Epithelial cell of prostate (primary cell): ENCODE measurements around the gene RAB11FIP4.
A peak's percentile ranks its signal among the peaks of the same experiment; 100 is the strongest.

Source experiments
- DNase-seq: peaks from one replicate; pipeline ENCODE4 v3.0.0-alpha.2; 2011; ENCODE audit warnings: low read depth, low spot score
- H3K27ac ChIP-seq: fragments of 450-650 bp; 2 replicates; pipeline ENCODE4 v1.5.1; 2017; ENCODE audit warnings: mild to moderate bottlenecking

RAB11FIP4 gene

DNA sequence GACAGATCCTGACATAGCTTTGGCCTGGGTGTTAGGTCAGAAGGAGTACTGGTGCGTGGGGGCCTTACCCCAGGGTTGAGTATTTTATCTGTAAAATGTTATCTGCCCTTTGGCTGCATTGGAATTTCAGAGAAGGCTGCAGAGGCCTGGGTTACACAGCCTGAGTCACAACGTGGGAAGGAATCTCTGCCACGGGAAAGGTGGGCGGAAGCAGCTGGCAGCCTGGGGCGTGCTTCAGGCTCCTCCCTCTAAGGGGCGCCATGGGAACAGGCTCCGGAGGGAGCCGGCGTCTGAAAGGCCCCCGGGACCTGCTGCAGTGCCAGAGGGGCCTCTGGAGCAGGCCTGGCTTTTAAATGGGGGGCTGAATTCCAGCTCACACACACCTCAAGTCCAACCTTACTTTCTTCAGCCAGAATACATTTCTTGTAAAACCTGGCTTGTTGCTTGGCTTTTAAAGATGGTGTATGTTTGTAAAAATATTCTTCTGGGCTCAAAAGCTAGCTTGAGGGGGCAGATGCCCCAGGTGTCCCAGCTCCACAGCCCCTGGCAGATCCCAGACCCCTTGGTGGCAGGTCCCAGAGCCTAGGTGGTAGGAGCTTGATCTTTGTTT lies 142.2 kb downstream of the RAB11FIP4 start:
- DNase-seq = peak; percentile 24
- H3K27ac ChIP-seq = no peak overlapping the region

DNA sequence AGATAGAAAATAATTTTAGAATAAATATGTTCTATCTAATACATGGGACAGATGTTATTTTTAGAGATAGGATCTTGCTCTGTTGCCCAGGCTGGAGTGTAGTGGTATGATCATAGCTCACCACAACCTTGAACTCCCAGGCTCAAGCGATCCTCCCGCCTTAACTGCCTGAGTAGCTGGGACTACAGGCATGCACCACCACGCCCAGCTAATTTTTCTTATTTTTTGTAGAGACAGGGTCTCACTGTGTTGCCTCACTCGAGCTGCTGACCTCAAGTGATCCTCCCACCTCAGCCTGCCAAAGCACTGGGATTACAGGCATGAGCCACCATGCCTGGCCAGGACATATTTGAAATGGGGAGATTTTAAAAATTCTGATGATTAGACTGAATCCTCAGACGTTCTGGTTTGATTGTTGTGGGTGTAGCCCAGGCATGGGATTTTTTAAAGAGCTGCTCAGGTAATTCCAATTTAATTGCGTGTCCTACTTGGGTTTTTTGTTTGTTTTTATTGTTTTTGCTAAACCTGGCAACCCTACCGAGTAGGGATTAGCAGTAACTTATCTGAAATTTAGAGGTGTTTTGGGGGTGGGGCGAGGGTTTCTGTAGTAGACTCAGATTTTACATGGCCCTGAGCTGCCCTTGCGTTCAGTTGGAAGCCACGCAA lies 142.9 kb downstream of the RAB11FIP4 start:
- no peak for DNase-seq
- H3K27ac ChIP-seq = no peak overlapping the region

DNA sequence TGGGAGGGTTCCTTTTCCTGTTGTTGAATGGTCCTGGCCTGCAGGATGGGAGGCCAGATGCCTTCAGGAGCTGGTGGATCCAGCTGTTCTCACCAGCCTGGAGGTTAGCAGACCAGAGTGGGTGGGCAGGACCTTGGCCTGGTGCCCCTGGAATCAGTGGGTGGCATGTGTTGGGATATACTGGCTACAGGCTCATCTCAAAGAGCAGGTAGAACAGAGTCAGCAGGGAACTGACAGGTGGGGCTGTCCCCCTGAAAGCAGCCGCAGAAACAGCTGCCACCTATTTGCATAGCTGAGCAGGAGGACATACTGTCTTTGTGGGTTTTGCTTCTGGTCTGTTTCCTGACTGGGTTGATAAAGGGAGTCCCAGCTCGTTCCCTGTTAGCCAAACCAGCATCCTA lies 144.1 kb downstream of the RAB11FIP4 start:
- no peak overlapping the region for H3K27ac ChIP-seq
- no peak for DNase-seq

DNA sequence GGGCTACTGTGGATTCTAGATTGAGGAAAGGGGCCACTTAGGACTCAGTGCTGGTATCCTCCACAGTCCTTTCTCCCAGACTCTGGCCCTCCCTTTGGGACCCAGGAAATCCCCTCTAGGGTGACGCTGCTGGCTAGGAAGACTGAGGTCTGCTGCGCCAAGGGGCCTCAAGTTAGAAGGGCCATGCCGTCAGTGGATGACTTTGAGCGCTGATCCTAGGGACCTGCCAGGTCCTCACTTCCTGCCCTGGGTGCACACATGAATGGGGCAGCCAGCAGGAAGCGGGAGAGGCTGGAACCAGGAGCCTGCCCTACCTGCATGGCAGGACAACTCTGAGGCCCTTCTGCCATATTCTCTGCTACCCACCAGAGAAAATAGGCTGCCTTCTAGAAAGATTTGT lies 145.0 kb downstream of the RAB11FIP4 start:
- no peak for DNase-seq
- H3K27ac ChIP-seq = no peak overlapping the region

DNA sequence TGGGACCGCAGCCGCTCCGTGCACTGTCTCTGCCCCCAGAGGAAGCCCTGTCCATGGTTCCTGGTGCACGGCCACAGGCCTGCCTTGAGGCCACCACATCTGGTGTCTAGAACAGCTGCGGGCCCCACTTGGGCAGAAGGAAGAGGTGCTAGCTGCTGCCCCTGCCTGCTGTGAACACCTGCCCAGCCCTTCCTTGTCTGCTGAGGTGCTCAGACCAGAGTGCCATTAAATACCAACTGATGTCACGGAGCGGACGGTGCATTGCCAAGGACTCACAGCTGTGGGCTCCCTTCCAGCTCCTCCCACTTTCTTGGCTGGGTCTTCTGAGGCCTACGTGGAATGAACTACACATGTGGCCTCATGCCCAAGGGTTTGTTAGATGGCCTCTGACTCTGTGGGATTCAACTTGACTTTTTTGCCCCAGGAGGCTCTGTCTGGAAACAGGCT lies 146.1 kb downstream of the RAB11FIP4 start:
- no peak for DNase-seq
- no peak overlapping the region for H3K27ac ChIP-seq

DNA sequence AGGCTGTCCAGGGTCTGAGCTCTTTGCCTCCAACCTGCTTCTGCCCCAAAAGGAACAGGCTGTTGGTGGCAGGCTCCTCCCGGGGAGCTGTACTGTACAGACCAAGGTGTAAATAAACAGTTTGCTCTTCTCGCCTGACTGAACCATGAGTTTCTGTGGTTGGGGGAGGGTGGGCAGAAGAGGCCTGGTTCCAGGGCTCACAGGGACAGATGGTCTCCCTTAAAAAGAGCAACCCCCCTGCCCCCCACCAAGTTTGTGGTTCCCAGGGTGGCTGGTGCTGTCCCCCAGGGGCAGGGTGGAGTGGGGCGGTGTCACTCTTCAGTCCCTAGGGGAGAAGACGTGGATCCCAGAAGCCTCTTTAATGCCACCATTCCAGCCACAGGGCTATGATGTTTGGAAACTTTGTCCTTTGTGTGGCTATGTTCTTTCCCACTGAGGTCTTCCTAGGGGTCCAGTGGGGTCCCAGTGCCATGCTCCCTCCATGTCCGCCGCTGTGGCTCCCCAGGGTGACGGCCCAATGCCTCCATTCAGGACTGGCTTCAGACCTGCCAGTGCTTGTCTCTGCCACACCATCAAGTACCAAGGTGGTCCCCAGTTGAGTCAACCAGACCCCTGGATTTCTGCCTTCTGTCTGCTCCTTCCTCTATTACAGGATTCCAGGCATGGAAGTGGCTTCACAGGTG lies 146.7 kb downstream of the RAB11FIP4 start:
- no peak for DNase-seq
- H3K27ac ChIP-seq = no peak overlapping the region

DNA sequence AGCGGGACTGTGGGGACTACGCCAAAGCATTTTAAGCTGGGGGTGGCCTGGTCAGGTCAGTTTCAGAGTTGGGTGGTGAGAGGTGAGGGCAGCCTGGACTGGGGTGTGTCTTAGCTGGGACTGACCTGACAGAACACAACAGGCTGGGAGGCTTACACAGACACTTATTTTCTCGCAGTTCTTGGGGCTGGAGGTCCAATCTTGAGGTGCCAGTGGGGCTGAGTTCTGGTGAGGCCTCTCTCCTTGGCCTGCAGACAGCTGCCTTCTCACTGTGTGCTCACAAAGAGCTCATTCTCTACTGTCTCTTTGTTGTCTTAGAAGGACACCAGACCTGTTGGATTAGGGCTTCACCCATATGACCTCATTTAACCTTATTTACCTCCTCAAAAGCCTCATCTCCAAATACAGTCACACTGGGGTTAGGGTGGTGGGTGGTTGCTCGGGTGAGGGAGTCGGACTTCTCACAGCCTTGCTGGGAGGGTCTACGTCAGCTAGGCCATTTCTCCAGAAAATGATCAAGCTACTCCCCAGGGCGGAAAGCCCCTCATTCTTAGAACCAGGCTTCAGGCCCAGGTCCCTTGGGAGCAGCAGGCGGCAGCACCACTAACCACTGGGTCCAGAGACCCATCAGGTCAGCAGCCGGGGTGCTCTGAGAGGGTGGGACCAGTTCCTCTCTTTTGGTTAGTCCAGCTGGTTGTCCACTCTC lies 149.3 kb downstream of the RAB11FIP4 start:
- H3K27ac ChIP-seq = no peak overlapping the region

DNA sequence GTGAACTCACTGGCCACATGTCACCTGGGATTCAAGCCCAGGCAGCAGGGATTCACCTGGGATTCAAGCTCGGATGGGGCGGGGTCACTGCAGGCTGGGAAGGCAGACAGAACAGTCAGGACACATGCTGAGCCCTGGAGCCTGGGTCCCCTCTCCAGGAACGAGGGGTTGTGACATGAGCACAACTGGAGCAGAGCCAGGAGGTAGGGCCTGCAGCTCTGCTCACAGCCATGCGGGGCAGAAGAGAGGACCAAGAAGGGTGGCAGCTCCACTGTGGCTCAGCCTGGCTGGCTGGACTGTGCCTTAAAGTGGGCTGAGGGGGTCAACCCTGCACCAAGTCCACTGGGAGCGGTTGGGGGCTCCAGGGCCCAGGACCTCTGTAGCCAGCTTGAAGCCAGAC lies 150.1 kb downstream of the RAB11FIP4 start:
- no peak overlapping the region for H3K27ac ChIP-seq
- DNase-seq = no peak

More for the DNA sequence above, 149.3 kb downstream of the RAB11FIP4 start:
- no peak for DNase-seq

DNA sequence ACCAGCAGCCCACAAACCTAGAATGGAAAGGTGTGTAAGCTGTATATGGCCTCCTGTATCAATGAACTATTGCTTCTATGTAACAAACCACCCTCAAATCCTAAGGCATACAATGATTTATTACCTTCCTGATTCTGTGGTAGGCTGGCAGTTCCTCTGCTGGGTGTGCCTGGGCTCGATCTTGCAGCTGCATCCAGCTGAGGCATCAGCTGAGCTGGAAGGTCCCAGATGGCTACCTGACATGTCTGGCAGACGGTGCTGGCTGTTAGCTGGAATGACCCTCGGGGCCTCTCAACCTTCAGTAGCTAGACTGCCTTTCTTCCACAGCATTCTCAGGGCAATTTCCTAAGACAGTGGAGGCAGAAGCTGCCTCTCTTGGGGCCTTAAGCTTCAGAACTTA lies 152.7 kb downstream of the RAB11FIP4 start:
- no peak overlapping the region for H3K27ac ChIP-seq
- DNase-seq = no peak

DNA sequence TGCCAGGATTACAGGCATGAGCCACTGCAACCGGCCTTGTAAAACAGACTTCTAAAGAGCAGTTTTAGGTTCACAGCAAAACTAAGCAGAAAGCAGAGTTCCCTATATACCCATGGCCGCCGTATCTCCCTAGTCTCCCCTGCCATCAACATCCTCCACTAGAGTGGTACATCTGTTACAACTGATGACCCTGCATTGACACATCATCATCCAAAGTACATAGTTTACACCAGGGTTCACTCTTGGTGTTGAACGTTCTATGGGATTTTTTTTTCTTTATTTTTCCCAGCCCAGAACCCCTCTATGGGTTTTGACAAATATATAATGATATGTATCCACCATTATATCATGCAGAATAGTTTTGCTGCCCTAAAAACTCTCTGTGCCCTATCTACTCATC lies 155.2 kb downstream of the RAB11FIP4 start:
- H3K27ac ChIP-seq = no peak overlapping the region
- DNase-seq = no peak

DNA sequence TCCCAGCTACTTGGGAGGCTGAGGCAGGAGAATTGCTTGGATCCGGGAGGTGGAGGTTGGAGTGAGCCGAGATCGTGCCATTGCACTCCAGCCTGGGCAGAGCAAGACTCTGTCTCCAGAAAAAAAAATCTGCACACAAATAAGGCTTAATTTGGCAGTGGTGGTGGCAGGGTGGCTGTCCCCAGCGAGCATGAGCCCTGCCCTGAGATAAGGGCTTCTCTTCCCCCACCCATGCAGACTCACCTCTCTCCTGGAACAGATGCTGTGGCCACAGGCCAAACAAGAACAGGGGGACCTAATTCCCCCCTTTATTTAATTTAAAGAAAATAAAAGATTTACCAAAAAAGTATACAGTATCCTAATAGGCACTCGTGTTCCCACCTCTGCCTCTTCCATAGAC lies 157.2 kb downstream of the RAB11FIP4 start:
- H3K27ac ChIP-seq = no peak overlapping the region
- DNase-seq = no peak

DNA sequence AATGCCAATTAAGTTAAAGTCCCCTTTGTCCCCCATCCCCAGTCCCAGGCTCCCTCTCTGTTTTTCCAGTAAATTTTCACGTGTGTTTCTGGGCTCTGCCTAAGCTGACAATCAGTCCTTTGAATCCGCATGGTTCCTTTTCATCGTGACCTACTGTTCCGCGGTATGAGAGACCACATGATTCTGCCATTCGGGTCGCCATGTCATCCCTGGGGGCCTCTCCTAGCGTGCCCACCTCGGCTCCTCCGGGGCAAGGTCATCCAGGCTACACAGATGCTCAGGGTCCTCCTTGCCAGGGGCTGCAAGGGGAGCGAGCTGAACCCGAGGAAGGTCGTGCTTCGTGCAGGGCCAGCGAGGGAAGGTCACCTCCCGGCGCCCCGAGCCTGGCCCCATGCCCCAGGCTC lies 157.6 kb downstream of the RAB11FIP4 start:
- DNase-seq = no peak
- H3K27ac ChIP-seq = peak overlapping the region; percentile 74

DNA sequence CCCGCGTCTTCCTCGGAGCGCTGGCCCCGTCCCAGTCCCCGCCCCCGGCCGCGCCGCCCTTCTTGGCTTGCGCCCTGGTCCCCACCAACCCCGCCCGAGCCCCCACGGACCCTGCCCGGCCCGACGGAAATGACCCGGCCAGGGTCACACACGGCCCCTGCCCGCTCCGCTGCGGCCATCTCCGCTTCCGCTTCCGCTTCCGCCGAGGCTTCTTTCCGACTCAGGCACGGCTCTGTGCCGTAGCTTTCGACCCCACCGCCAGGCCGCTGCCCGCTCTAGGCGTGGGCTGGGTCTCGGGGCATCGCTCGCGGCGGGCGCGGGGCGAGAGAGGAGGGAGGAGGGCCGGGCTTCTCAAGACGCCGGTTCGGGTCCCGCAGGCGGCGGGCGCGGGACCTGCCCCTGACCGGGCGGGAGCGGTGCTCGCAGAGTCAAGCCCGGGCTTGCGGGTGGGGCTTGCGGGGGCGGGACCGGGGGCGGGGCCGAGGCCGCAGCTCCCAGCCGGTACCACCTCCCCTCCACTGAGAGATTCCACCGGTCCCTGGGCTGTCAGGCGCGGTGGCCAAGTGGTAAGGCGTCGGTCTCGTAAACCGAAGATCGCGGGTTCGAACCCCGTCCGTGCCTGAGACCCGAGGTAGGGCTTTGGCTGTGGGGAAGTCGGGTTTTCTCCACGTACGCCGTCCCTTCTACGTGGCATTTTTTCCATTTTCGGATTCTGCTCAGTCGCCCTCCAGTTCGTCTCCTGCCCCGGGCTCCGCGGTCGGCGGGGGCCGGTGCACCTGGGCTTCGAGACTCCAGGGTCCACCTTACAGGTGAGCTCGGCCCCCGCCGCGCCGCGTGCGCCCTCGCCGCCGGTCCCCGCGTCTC lies 158.3 kb downstream of the RAB11FIP4 start:
- H3K27ac ChIP-seq = peak overlapping the region; percentile 74
- peak; percentile 61 for DNase-seq

DNA sequence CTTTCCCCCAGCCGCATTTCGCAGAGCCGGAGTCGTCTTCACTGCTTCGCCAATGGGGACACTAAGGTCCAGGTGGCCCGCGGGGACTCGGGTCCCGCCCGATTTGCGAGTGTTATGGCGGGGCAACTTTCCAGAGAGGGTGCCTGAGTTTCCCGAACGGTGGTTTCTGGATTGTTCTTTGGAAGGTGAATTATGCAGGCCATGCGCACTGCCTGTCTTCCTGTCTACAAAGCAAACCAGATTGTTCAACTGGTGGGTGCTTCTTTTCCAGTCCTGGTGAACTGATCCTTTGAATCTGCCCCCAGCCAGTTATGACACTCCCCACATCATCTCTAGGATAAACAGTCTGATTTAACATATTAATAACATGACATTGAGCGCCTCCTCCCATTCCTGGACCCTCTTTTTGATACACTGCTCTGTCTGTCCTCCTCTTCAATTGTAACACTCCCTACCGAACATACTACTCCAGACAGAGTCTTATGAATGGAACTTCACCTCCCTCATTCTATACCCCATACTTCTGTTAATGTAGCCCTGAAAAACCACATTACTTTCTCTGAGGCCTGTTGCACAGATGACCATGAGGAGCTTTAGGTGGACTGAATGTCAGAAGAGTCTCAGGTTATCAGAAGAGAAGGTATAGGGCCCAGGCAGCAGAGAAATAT lies 159.0 kb downstream of the RAB11FIP4 start:
- no peak for DNase-seq
- H3K27ac ChIP-seq = no peak overlapping the region

DNA sequence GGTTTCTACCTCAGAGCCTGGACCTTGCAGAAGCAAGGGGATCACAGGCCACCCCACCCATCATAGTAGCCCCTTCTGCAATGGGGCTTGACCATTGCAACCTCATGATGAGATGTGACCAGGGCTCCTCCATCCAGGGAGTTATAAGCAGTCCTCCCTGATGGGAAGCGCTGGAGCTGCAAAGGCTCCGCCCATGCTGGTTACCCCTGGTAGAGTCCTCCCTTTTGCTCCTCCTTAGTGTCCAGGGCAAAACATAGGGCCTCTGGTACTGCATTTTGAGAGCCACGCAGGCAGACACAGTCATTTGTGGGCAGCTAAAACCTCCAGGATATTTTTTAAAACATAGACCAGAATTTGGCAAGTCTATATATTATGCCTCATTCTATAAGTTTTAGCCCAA lies 161.1 kb downstream of the RAB11FIP4 start:
- DNase-seq = no peak
- H3K27ac ChIP-seq = no peak overlapping the region

DNA sequence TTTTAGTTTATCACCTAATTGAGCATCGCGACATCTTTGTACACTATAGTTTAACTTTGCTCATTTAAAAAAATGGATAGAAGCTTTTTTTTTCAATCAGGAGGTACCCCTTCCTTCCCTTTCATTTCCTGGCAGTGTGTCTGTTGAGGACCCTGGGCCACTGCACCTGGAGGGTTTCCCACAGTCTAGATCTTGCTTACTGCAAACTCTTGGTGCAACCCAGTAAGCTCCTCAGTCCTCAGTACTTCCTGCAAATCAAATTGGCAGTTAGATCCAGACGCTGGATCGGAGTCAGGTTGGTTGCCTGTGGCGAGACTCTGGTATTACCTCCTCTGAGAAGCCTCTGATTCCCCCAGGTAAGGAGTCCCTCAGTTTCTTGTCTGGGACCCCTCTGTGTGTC lies 162.0 kb downstream of the RAB11FIP4 start:
- DNase-seq = no peak
- no peak overlapping the region for H3K27ac ChIP-seq

DNA sequence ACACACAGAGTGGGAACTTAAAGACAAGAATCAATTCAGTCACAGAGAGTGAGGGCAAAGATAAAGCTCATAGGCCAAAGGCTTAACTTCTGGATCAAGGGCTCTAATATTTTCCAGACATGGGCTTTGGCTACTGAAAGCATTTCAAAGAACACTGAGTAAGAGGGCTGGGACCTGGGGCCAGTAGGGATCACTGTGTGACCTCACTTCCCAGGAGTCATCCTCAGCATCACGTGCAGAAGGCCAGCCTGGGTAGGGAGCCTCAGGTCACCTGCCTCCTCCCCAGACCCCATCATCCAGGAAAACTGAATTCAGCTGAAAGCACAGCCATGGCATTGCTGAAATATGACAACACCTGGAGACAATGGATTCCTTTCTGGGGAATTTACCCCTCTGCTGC lies 163.5 kb downstream of the RAB11FIP4 start:
- H3K27ac ChIP-seq = no peak overlapping the region

DNA sequence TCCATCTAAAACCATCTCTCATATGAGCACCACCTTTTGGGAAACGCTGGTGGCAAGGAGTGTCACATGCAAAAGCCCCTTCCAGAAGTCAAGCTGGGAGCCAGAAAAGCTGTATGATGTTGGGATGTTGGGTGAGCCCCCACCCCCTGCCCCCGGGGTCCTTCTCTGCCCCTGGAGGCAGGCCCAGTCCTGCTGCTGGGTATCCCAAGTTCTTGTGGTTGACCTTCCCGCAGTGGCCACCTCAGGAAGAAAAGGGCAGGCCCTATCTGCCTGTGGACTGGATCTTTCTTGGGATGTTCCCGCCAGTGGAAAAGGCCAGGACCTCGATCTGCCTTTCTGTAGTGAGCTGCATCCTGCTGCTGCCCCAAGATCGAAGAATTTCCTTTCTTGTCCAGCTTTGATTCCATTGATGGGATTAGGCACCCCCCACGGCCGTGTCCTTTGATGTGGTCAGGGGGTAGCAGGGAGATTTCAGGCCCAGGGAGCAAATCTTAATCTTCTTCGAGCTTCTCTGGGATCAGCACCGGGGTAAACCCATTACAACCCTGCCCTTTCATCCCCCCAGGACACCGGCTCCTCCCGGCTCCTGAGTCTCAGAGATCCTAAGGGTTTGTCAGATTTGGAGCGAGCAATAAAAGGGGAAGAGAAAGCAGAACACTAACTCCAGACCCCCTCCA lies 165.6 kb downstream of the RAB11FIP4 start:
- no peak overlapping the region for H3K27ac ChIP-seq
- DNase-seq = no peak

More for the DNA sequence above, 163.5 kb downstream of the RAB11FIP4 start:
- no peak for DNase-seq
